ENCODE data around the gene FAM200B. TPM values are rescaled to one million over a fixed set of nuclear protein-coding genes. Genes with fewer than 3 reads are reported as not detected.

Gene FAM200B
- total RNA-seq, 1 donor from 2014 or later, result 58.3 TPM

DNA sequence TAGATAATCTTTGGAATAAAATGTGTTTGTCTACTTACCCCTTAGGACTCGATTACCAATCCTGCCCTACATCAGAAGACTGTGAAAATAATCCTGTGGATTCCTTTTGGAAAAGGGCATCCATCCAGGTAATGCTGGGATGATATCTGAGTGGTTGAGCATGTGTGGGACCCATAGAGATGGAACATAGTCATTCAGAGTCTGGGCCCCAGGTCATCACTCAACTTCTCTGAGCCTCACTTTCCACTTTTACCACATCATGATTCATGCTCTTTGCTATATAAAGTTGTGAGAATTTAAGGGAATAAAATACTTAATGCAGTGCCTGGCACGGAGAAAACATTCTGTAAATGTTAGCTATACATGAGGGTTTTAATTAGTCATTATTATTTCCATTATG, 30.1 kb downstream of the FAM200B start:
- Mint-ChIP-seq H3K36me3 (no peaks in the 10 kb centered on the region), H3K27me3 (ENCODE audit: insufficient read depth, low read depth) (no peaks in the 10 kb centered on the region), H3K4me3 (no peak overlapping the region), H3K9me3 (no peaks in the 10 kb centered on the region), H3K27ac (no peak overlapping the region), H3K4me1 (peaks cover 4% of the 10 kb centered on the region)
- DNase-seq (ENCODE audit: low spot score), result no peak
- Histone ChIP-seq H3K4me2 (no peak overlapping the region), H3K79me2 (ENCODE audit: low read depth) (no peaks in the 10 kb centered on the region), H2AFZ (replicated peaks) (no peak overlapping the region), H3K9me3 (ENCODE audit: low read depth) (no peaks in the 10 kb centered on the region), H4K20me1 (ENCODE audit: low read depth) (no peaks in the 10 kb centered on the region), H3K4me3 (no peak overlapping the region), H3K4me1 (peaks cover 6% of the 10 kb centered on the region), H3F3A (ENCODE audit: low read depth) (no peaks in the 10 kb centered on the region), H3K27me3 (no peaks in the 10 kb centered on the region), H3K36me3 (no peaks in the 10 kb centered on the region), H3K9ac (no peak overlapping the region), H3K27ac (no peak overlapping the region)
- TF ChIP-seq EZH2phosphoT487 (IDR thresholded peaks at IDR 0.05) (no peak), CTCF (IDR thresholded peaks at IDR 0.05) (no peak), EZH2 (IDR thresholded peaks at IDR 0.05) (no peak)

DNA sequence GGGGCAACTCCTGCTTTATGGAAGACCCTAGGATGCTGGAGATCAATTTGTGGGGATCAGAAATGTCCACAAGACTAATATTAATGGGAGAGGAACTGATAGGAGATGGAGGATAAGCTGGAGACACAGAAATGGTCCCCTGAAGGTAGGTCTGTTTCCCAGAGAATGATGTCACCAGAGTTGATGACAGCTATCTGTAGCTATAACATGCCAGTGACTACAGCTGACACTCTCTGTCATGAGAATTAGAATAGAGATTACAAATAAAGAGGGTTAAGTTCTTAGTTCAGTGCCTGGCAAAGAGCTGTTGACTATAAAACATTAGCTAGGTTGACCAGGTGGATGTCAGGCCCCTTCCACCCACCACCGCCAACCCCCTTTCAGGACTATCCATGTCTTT, 30.6 kb downstream of the FAM200B start:
- no peaks in the 10 kb centered on the region for H3K36me3 ChIP-seq
- no peaks in the 10 kb centered on the region for H3F3A ChIP-seq (ENCODE audit: low read depth)
- H3K9me3 Mint-ChIP-seq, result no peaks in the 10 kb centered on the region
- no peak overlapping the region for H3K4me3 Mint-ChIP-seq
- no peaks in the 10 kb centered on the region for H3K27me3 Mint-ChIP-seq (ENCODE audit: insufficient read depth, low read depth)
- H3K36me3 Mint-ChIP-seq, result no peaks in the 10 kb centered on the region
- H3K27me3 ChIP-seq, result no peaks in the 10 kb centered on the region
- H4K20me1 ChIP-seq (ENCODE audit: low read depth), result no peaks in the 10 kb centered on the region
- no peak overlapping the region for H3K9ac ChIP-seq
- H3K27ac Mint-ChIP-seq, result no peak overlapping the region
- H3K27ac ChIP-seq, result no peak overlapping the region
- peaks cover 4% of the 10 kb centered on the region for H3K4me1 Mint-ChIP-seq
- H3K4me2 ChIP-seq, result no peak overlapping the region
- peaks cover 6% of the 10 kb centered on the region for H3K4me1 ChIP-seq
- no peaks in the 10 kb centered on the region for H3K79me2 ChIP-seq (ENCODE audit: low read depth)
- H2AFZ ChIP-seq (replicated peaks), result no peak overlapping the region
- no peak for TF ChIP-seq EZH2 (IDR thresholded peaks at IDR 0.05)
- H3K4me3 ChIP-seq, result no peak overlapping the region
- no peaks in the 10 kb centered on the region for H3K9me3 ChIP-seq (ENCODE audit: low read depth)
- no peak for DNase-seq (ENCODE audit: low spot score)

- no peak for TF ChIP-seq EZH2phosphoT487 (IDR thresholded peaks at IDR 0.05)
- TF ChIP-seq CTCF (IDR thresholded peaks at IDR 0.05), result no peak
- TF ChIP-seq EZH2 (IDR thresholded peaks at IDR 0.05), result no peak
- H3K4me1 Mint-ChIP-seq, result peaks cover 2% of the 10 kb centered on the region
Measured at GRCh38 chr4:15714141-15714540, 32.5 kb downstream of the FAM200B start.

GRCh38 chr4:15714646-15715435, 33.2 kb downstream of the FAM200B start:
- no peak overlapping the region for H3K27ac ChIP-seq
- Mint-ChIP-seq H3K36me3 (no peaks in the 10 kb centered on the region), H3K27ac (no peak overlapping the region), H3K4me1 (no peaks in the 10 kb centered on the region), H3K9me3 (no peaks in the 10 kb centered on the region), H3K4me3 (no peak overlapping the region), H3K27me3 (ENCODE audit: insufficient read depth, low read depth) (no peaks in the 10 kb centered on the region)
- no peak overlapping the region for H3K4me2 ChIP-seq
- no peaks in the 10 kb centered on the region for H3K36me3 ChIP-seq
- no peak overlapping the region for H3K4me3 ChIP-seq
- no peak for DNase-seq (ENCODE audit: low spot score)
- no peak overlapping the region for H3K9ac ChIP-seq
- no peaks in the 10 kb centered on the region for H3K27me3 ChIP-seq
- H3K4me1 ChIP-seq, result no peaks in the 10 kb centered on the region
- no peak overlapping the region for H2AFZ ChIP-seq (replicated peaks)
- TF ChIP-seq CTCF (IDR thresholded peaks at IDR 0.05) (no peak), EZH2phosphoT487 (IDR thresholded peaks at IDR 0.05) (no peak), EZH2 (IDR thresholded peaks at IDR 0.05) (no peak)
- no peaks in the 10 kb centered on the region for H4K20me1 ChIP-seq (ENCODE audit: low read depth)
- no peaks in the 10 kb centered on the region for H3K79me2 ChIP-seq (ENCODE audit: low read depth)
- no peaks in the 10 kb centered on the region for H3K9me3 ChIP-seq (ENCODE audit: low read depth)
- no peaks in the 10 kb centered on the region for H3F3A ChIP-seq (ENCODE audit: low read depth)

More at GRCh38 chr4:15714141-15714540, 32.5 kb downstream of the FAM200B start:
- Histone ChIP-seq H3F3A (ENCODE audit: low read depth) (no peaks in the 10 kb centered on the region), H2AFZ (replicated peaks) (no peak overlapping the region), H3K9ac (no peak overlapping the region), H3K27ac (no peak overlapping the region), H3K9me3 (ENCODE audit: low read depth) (no peaks in the 10 kb centered on the region), H3K4me3 (no peak overlapping the region), H3K36me3 (no peaks in the 10 kb centered on the region), H3K27me3 (no peaks in the 10 kb centered on the region), H3K4me2 (no peak overlapping the region), H4K20me1 (ENCODE audit: low read depth) (no peaks in the 10 kb centered on the region), H3K4me1 (peaks cover 5% of the 10 kb centered on the region), H3K79me2 (ENCODE audit: low read depth) (no peaks in the 10 kb centered on the region)
- H3K27me3 Mint-ChIP-seq (ENCODE audit: insufficient read depth, low read depth), result no peaks in the 10 kb centered on the region
- no peak overlapping the region for H3K4me3 Mint-ChIP-seq
- no peak for DNase-seq (ENCODE audit: low spot score)
- H3K36me3 Mint-ChIP-seq, result no peaks in the 10 kb centered on the region
- no peaks in the 10 kb centered on the region for H3K9me3 Mint-ChIP-seq
- H3K27ac Mint-ChIP-seq, result no peak overlapping the region

Measured in neural progenitor cell (in vitro differentiated cells).